ENCODE results near the gene SLC25A48.

DNA sequence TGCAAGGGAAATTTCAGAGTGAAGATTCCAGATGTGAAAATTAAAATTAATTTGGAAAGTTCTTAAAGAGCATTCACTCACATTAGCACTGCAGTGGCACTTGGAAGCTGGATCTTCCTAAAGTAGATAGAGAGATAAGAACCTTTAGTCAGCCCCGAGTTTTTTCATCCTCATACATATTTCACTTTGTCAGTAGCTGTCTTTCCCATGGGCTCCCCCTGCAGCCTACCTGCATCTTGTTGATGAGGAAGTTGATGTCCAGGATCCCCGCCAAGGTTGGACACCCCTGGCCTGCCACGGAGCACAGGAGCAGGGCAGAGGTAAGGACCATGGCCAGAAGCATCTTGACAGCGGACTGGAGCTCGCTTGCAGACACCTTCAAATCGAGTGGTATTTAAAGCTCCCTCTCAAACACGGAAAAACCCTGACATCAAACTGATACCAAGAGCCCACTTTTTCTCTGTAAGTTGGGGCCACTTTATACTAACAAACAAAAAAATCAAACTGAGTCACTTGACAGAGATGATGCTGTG, 61.1 kb downstream of the SLC25A48 start, which contains the start of gene IL9:
- TF ChIP-seq, protein P1, sequence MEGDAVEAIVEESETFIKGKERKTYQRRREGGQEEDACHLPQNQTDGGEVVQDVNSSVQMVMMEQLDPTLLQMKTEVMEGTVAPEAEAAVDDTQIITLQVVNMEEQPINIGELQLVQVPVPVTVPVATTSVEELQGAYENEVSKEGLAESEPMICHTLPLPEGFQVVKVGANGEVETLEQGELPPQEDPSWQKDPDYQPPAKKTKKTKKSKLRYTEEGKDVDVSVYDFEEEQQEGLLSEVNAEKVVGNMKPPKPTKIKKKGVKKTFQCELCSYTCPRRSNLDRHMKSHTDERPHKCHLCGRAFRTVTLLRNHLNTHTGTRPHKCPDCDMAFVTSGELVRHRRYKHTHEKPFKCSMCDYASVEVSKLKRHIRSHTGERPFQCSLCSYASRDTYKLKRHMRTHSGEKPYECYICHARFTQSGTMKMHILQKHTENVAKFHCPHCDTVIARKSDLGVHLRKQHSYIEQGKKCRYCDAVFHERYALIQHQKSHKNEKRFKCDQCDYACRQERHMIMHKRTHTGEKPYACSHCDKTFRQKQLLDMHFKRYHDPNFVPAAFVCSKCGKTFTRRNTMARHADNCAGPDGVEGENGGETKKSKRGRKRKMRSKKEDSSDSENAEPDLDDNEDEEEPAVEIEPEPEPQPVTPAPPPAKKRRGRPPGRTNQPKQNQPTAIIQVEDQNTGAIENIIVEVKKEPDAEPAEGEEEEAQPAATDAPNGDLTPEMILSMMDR (conservative IDR thresholded peaks at IDR 0.05; ENCODE audit: low read depth, low read length): no peak
- TF ChIP-seq EZH2 (IDR thresholded peaks at IDR 0.05; ENCODE audit: borderline replicate concordance, low read depth, low read length, poor library complexity, severe bottlenecking): no peak

All from A673 (cell line).